HG02588 (cell line): ENCODE results near the gene SLC17A8.
"Not testable (repeated sequence)": the region's sequence is repeated elsewhere in the genome, so short reads cannot be mapped to it uniquely, and the experiment has no call there.

Experiments used
- ATAC-seq: cut with Tn5 transposase; IDR thresholded peaks from one replicate; pipeline ENCODE4 v1.9.1; 2021; ENCODE audit warnings: mild to moderate bottlenecking, moderate library complexity; ENCODE audit not compliant: unreplicated experiment

The SLC17A8 gene

GRCh38 chr12:100422646-100423045 is 65.8 kb downstream of the SLC17A8 start:
- no peak for ATAC-seq

- ATAC-seq, result no peak
Measured at GRCh38 chr12:100426145-100426544, 69.3 kb downstream of the SLC17A8 start.

GRCh38 chr12:100427078-100427477 is 70.2 kb downstream of the SLC17A8 start:
- ATAC-seq, result no peak

- not testable (repeated sequence) for ATAC-seq
Measured at GRCh38 chr12:100430251-100430650, 73.4 kb downstream of the SLC17A8 start.

GRCh38 chr12:100433701-100434100 is 76.8 kb downstream of the SLC17A8 start:
- no peak for ATAC-seq

GRCh38 chr12:100434177-100434576 is 77.3 kb downstream of the SLC17A8 start:
- ATAC-seq, result no peak

GRCh38 chr12:100435957-100436356 is 79.1 kb downstream of the SLC17A8 start:
- ATAC-seq, result no peak

- no peak for ATAC-seq
Measured at GRCh38 chr12:100437038-100437841, 80.4 kb downstream of the SLC17A8 start.

GRCh38 chr12:100439797-100440196 is 82.9 kb downstream of the SLC17A8 start:
- ATAC-seq, result no peak

GRCh38 chr12:100442403-100442802 is 85.5 kb downstream of the SLC17A8 start:
- ATAC-seq, result no peak

GRCh38 chr12:100443434-100443833 is 86.6 kb downstream of the SLC17A8 start:
- no peak for ATAC-seq

- ATAC-seq, result no peak
Measured at GRCh38 chr12:100445081-100445481, 88.2 kb downstream of the SLC17A8 start.

GRCh38 chr12:100447381-100447780 is 90.5 kb downstream of the SLC17A8 start:
- no peak for ATAC-seq

GRCh38 chr12:100448656-100449055 is 91.8 kb downstream of the SLC17A8 start:
- no peak for ATAC-seq

- no peak for ATAC-seq
Measured at GRCh38 chr12:100450735-100451134, 93.9 kb downstream of the SLC17A8 start.

GRCh38 chr12:100453951-100454350 is 97.1 kb downstream of the SLC17A8 start:
- no peak for ATAC-seq

GRCh38 chr12:100455896-100456295 is 99.0 kb downstream of the SLC17A8 start:
- no peak for ATAC-seq

- no peak for ATAC-seq
Measured at GRCh38 chr12:100458191-100458590, 101.3 kb downstream of the SLC17A8 start.

GRCh38 chr12:100460702-100461101 is 103.8 kb downstream of the SLC17A8 start:
- no peak for ATAC-seq

- no peak for ATAC-seq
Measured at GRCh38 chr12:100461330-100461973, 104.6 kb downstream of the SLC17A8 start.

GRCh38 chr12:100463661-100464060 is 106.8 kb downstream of the SLC17A8 start:
- ATAC-seq, result no peak

GRCh38 chr12:100464529-100464928 is 107.7 kb downstream of the SLC17A8 start:
- ATAC-seq, result no peak
